Placental epithelial cell (primary cell): ENCODE measurements around the gene CCDC8. TPM values are rescaled to one million over a fixed set of nuclear protein-coding genes. Genes with fewer than 3 reads are reported as not detected.

Source experiments
- total RNA-seq: library from RNA; depleted of rRNA; stranded (reverse); fragments of >200 nt; gene quantifications from 2 replicates; pipeline ENCODE4 v1.2.3, GENCODE V29; 2012

CCDC8 gene, protein sequence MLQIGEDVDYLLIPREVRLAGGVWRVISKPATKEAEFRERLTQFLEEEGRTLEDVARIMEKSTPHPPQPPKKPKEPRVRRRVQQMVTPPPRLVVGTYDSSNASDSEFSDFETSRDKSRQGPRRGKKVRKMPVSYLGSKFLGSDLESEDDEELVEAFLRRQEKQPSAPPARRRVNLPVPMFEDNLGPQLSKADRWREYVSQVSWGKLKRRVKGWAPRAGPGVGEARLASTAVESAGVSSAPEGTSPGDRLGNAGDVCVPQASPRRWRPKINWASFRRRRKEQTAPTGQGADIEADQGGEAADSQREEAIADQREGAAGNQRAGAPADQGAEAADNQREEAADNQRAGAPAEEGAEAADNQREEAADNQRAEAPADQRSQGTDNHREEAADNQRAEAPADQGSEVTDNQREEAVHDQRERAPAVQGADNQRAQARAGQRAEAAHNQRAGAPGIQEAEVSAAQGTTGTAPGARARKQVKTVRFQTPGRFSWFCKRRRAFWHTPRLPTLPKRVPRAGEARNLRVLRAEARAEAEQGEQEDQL
- 13.7 and 28.7 TPM in 2 replicates for total RNA-seq

DNA sequence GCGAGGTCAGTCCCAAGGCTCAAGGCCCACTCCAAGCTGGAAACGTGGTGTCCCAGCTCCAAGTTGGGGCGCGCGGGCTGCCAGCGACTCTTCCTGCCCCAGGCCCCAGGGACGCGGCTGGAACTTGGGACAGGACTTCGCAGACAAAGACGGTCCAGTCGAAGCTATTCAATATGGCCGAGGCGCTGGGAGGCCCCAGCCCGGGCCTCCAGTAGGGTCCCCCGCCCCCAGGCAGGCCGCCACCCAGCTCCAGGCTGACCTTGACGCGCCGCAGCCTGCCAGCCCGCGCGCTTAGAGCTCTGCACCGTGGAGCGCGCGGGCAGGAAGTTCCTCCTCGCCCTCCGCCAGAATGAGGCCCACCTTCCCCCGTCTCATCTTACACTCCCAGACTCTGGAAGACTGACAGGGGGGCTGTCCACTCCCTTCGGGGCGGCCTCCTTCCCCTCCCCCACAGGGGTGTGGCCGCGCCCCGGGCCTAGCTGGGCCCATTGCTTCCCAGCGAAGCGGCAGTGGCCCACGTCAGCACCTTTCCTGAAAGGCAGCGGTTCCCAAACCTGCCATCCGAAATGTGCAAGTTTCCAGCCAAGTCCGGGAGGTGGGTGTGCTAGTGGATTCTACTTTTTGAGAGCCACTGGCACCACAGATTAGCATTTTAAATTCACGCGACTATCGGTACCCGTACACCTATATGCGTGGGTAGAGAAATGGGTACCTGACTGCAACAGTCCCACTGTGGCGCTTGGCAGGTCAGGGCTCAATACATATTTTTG, at the start of gene CCDC8:
CCDC8 (minus strand) TSS at position 303 of the 770 bp plus-strand sequence. CDS start 754 bp downstream, outside the sequence.

DNA sequence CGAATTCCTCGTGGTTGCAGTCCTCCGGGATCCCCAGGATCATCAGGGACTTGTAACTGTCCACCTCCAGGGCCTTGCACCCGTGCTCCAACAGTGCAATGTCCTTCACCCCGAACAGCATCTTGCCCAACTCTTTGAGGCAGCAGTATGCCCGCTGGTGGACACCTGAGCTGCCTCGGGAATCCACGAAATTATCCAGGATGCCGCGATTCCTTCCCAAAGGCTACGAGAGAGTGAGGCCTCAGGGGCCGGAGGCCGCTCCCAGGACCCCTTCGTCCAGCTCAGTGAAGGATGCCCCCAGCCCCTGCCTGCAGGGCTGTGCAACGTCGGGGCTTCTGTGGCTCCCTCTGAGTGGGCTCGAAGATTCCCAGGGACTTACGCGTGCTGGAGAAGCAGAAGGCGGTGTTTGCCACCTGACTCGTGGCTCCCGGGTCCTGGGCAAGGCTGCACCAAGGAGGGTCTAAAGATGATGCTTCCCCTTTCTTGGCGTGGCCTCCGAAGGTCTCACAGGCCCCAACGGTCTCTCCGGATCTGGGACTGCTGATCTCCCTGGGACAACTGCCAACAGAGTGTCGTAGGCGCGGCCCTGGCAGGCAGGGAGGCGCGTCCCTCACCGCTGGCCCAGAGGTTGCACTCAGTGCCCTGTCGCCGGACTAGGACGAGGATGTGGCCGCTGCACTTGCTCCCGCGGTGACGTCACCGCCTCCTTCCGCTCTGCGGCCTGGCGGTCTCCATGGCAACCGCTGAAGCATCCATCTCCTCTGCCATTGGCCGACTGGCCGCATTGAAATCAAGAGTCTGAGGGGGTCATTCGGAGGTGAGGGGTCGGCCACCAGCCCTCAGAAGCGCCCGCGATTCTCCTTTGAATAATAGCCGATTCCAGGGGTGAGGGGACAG, 15.1 kb upstream of the CCDC8 start, which contains the start of gene PNMA8C:
PNMA8C (minus strand) TSS at position 698 of the 897 bp plus-strand sequence; CDS start at position 121, 577 bp downstream.

Other genes with a start within 250 kb of the CCDC8 start
- not detected in 2 replicates for gene IGFL1, start 183.8 kb downstream of the CCDC8 start, total RNA-seq
- gene HIF3A, start 116.5 kb downstream of the CCDC8 start, total RNA-seq, result 22.1 and 116 TPM in 2 replicates
- gene PPP5C, start 66.5 kb downstream of the CCDC8 start, total RNA-seq, result 51.8 and 65.7 TPM in 2 replicates
- gene PNMA8C, start 15.4 kb upstream of the CCDC8 start, total RNA-seq, result not detected in 2 replicates
- gene PNMA8A, start 58.0 kb upstream of the CCDC8 start, total RNA-seq, result under 0.01 and 1.1 TPM in 2 replicates
- gene PNMA8B, start 82.3 kb upstream of the CCDC8 start, total RNA-seq, result 0.22 and 0.39 TPM in 2 replicates
- 112 and 130 TPM in 2 replicates for gene CALM3, start 187.8 kb upstream of the CCDC8 start, total RNA-seq
- gene PTGIR, start 211.5 kb upstream of the CCDC8 start, total RNA-seq, result 0.22 TPM in 1 of 2 replicates, not detected in the other
- not detected in 2 replicates for gene GNG8, start 222.6 kb upstream of the CCDC8 start, total RNA-seq
- gene DACT3, start 247.6 kb upstream of the CCDC8 start, total RNA-seq, result 0.39 TPM in 1 of 2 replicates, not detected in the other